ENCODE results near the gene TOR2A.
"Not testable (repeated sequence)": the region's sequence is repeated elsewhere in the genome, so short reads cannot be mapped to it uniquely, and the experiment has no call there.

TOR2A gene

DNA sequence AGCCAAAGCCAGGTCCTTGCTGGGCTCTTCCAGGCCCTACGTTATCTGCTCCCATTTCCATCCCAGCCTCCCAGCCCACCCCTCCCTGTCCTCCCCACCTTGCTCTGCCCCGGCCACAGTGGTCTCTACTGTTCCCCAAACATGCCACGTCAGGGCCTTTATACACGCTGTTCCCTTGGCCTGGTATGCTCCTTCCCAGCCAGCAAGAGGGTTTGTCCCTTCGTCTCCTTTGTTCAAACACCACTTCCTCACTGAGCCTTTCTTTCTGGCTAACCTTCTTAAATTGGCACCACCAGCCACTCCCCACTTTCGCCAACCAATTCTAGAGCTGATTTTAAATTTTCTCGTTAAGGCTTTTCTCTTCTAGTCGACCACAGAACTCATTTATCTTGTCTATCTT, 33.6 kb upstream of the TOR2A start:
- no peak for DNase-seq (ENCODE audit: low read depth)

DNA sequence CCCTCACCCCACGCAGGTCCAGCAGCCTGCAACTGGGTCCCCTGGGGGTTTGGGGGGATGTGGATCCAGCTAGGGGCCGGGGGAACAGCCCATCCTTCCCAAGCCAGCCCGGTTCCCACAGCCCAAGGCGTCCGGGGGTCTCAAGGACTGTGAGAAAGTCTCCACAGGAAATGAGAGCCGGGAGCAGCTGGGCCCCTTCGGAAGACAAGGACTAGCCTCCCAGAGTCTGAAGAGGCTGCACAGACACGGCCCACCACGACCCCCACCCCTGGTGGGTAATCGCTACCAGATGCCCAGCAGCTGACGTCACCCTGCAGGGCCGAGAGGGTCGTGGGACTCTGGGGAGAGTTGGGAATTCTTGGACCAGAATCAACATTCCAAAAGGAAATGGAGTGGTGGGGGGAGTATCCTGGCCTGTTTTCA, 32.8 kb upstream of the TOR2A start:
- DNase-seq (ENCODE audit: low read depth), result no peak

DNA sequence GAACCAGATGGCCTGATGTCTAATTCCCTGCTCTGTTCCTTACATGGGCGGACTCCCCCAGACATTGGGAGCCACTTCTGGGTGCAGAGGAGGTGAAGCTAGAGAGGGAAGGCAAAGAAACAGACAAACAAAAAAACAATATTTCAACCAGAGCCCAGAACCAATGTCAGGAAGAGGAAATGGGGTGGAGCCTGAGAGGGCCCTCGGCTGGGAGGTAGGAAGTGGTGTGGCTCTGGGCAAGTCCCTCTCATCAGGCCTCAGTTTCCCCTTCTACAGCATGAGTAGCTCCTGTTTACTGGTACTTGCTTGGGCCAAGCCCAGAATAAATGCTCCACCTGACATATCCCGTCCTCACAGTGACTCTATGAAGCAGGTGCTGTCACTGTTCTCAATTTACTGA, 32.3 kb upstream of the TOR2A start:
- no peak for DNase-seq (ENCODE audit: low read depth)

DNA sequence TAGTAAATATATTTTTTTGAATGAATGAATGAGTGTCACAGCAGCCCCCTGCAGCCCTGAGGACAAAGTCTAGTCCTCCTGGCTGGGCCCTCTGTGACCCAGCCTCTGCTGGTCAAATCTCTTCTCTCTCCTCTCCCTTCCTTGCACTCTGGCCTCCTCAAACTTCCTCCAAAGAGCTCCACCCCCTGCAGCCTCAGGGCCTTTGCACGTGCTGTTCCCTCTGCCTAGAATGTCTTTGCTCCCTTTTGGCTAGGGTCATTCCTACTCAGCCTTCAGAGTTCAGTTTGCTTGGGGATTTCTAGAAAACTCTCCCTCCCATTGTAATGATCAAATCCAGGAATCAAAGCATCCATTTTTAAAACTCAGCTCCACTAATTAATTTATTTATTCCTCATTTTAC, 30.3 kb upstream of the TOR2A start:
- DNase-seq (ENCODE audit: low read depth), result no peak

DNA sequence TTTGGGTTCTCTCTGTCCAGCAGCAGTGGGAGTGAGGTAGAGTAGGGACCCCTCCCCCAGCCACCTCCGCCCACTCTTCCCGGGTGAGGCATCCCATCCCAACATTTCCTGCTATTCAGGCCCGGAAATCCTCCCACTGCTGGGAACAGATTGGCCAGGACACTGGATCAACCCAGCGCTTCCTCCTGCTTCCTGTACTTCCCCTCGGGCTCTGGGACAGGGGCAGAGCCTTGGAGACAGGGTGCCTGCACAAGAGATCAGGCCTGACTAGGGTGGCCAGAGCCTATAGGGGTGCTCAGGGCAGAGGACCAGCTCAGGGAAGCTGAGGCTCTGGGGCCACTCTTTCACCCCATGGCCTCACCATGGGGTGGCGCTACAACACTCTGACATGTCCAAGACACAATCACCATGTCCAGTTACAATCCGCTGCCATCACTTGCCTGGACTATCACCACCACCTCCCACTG, 28.9 kb upstream of the TOR2A start:
- no peak for DNase-seq (ENCODE audit: low read depth)

- no peak for DNase-seq (ENCODE audit: low read depth)
These were observed 27.1 kb upstream of the TOR2A start for GRCh38 chr9:127762111-127762676.

- DNase-seq (ENCODE audit: low read depth), result no peak
These were observed 26.4 kb upstream of the TOR2A start for GRCh38 chr9:127761491-127761956.

GRCh38 chr9:127761061-127761460, 26.0 kb upstream of the TOR2A start:
- DNase-seq (ENCODE audit: low read depth), result no peak

DNA sequence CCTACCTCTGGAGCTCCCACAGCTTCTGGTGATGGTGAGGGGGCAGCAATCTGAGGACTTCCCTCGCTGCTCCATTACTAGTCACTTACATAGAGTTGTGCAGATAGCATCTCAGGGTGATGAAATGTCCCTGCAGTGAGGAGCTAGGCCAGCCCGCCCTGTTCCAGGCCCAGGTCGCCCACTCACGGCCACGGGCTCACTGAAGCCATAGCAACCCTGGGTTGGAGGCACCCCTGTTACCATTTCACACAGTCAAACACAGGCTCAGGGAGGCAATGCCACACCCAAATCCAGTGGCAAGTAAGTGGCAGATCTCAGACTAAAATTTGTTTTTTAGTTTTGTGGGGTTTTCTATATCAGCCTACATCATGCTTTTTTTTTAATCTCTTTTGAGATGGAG, 23.7 kb upstream of the TOR2A start:
- no peak for DNase-seq (ENCODE audit: low read depth)

GRCh38 chr9:127756776-127757175, 21.7 kb upstream of the TOR2A start:
- not testable (repeated sequence) for DNase-seq (ENCODE audit: low read depth)

DNA sequence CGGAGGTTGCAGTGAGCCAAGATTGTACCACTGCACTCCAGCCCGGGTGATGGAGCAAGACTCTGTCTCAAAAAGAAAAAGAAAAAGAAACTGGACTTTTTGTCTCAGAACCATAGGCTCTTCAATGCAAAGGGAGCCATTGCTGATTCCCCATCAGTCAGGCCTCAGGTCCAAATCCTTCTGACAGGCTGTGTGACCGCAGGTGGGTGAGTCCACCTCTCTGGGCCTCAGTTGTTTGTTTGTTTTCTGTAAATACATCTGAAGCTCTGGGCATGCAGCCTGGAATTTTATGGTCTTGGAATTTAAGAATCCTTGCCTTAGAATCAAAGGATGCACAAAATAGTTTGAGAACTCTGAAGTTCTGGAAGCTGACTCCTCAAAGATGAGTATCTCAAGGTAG, 21.1 kb upstream of the TOR2A start:
- DNase-seq (ENCODE audit: low read depth), result no peak

DNA sequence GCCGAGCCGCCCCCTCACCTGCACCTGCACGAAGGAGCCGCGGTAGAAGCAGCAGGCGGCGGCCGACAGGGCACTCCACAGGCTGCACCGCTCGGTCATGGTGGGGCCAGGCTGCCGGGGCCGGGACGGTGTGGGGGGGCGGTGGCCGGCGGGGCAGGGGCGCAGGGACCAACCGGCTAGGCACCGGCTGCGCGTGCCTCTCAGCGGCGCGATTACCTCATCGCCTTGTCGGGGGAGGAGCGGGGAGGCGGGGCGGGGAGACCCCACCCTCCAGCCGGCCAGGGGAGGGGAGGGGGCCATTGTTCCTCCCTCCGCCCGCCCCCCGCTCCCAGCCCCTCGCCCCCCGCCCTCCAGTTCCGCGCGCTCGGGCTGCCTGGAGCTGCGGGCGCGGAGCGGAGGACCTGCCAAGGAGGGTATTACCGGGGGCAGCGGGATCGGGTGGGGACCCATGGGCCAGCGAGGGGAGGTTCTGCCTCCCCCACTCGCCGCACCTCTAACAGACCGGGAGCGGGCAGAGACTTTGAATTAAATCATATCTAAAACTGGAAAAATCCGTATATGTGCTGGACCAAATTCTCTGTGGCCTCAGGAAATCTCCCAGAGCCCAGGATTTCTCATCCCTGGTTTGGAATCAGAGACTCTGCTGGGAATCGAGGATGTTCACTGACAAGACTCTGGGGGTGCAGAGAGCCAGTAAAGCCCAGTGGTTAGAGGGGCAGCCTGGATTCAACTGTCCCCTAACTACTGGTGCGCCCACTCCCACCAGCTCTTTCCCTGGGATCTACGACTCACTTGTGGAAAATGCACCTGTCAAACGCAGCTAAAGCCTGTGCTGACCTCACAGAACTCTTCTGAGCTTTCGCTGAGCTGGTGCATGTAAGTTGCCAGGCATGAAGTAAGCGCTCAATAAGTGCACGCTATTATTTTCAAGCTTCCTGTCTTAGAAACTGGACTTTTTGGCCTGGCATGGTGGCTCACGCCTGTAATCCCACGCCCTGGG, 20.3 kb upstream of the TOR2A start:
- no peak for DNase-seq (ENCODE audit: low read depth)

- no peak for DNase-seq (ENCODE audit: low read depth)
These were observed 19.3 kb upstream of the TOR2A start for GRCh38 chr9:127754099-127755060.

DNA sequence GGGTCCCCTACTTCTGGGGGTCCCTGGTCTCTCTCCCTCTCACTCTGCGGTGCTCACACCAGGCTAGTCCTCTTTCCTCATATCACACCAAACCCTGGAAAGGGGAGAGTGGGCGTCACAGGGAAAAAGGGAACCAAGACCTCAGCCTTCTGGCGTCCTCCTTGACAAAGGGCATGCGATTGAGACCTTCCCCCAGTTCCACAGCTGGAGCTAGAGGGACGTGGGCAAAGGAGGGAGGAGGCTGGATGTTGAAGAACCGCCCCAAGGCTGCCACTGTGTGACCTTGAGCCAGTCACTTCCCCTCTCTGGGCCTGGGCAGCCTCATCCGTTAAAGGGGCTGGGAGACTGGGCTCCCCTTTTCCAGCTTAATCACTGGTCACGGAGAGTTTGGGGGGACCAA, 18.5 kb upstream of the TOR2A start:
- DNase-seq (ENCODE audit: low read depth), result no peak

GRCh38 chr9:127753148-127753547, 18.1 kb upstream of the TOR2A start:
- no peak for DNase-seq (ENCODE audit: low read depth)

- no peak for DNase-seq (ENCODE audit: low read depth)
These were observed 16.4 kb upstream of the TOR2A start for GRCh38 chr9:127751269-127752054.

DNA sequence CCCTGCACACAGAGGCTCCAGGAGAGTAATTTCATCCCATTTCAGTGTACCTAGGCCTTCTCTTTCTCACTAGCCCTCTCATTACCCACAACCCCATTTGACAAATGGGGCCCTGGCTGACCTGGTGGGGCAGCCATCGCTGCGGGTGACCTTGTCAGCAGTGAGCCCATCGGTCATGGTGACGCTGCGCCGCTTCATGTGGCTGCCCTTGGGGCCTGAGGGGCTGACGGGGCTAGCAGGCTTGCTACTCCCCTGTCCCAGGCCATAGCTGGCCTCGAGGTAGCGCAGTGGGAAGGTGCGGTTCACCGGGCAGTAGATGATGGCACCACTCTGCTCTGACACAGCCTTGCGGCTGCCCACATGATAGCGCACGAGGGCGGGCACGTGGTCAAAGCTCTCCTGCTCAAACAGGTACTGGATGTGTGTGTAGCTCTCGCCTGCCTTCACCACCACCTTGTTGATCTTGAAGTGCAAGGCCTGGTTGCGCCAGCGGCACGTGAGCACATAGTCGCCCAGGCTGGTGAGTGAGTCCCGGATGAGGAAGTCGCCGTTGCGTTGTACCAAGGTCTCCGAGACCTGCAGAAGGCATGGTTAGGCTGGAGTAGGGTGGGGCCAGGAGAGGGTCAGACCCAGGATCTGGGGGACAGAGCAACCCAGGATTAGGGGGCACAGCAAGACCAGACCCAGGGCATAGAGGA, 14.1 kb upstream of the TOR2A start:
- no peak for DNase-seq (ENCODE audit: low read depth)

DNA sequence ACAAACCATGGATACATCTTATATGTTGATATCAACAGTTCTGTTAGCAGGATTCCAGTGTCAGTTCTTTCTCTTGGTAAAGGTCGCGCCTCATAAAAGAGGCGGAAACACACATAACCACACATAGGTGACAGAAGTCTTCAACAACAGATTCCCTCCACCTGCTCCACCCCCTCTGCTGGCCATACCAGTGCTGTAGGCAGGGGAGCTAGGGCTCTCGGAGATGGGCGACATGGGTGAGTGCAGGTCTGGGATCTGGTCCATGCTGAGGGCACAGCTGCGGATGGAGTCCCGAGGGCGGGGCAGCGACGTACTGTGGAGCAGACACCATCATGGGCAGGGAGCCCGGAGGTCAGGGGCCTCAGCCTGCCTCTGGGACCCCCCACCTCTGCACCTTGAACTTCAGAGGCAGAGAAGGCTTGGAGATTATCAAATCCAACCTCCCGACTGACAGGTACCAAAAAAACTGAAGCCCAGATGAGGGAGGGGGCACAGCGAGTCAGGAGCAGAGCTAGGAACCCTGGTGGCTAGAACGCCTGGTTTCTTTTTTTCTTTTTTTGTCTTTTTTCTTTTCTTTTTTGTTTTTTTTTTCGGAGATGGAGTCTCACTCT, 12.0 kb upstream of the TOR2A start:
- no peak for DNase-seq (ENCODE audit: low read depth)

DNA sequence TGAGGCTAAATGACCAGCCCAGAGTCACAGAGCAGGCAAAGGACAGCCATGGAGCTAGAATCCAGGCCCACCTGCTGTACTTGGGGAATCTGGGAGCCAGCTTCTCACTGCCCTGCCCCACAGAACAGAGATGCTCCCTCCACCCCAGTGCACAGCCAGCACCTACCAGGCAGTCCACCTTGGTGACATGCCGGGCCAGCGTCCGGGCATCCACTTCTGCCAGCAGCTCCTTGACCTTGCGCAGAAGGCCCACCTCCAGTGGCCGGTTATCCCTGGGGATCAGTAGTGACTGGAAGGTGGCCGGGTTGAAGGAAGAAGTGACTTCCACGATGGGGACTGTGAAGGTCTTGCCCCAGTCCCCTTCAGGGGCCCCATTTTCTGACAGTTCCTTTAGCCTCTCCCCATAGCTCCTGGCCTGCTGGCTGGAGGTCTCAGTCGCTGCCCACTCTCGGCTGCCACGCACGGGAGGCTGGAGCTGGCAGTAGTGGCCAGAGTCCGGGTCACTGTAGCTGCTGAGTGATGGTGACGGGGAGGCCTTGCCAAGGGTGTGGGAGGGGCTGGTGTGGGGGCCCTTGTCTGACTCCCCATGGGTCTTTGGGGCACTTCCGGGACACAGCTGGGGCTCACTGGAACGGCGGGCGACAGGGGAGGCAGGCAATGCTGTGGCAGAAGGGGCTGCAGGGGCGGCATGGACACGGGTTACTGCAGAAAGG, 9.5 kb upstream of the TOR2A start:
- no peak for DNase-seq (ENCODE audit: low read depth)
